ENCODE measurements around the gene CYTH1.

GRCh38 chr17:78774453-78774852 is 7.6 kb downstream of the CYTH1 start:
- TF ChIP-seq ARNTL (CRISPR knock-in tag; IDR thresholded peaks at IDR 0.05; ENCODE audit: borderline replicate concordance, low read depth) (no peak), CSRNP3 (CRISPR knock-in tag; IDR thresholded peaks at IDR 0.05) (no peak), CSDC2 (CRISPR knock-in tag; IDR thresholded peaks at IDR 0.05) (no peak), ESRRG (CRISPR knock-in tag; IDR thresholded peaks at IDR 0.05) (no peak), PATZ1 (CRISPR knock-in tag; IDR thresholded peaks at IDR 0.05; ENCODE audit: borderline replicate concordance) (no peak), GLIS3 (CRISPR knock-in tag; IDR thresholded peaks at IDR 0.05) (no peak), CREB5 (CRISPR knock-in tag; IDR thresholded peaks at IDR 0.05; ENCODE audit: low read depth) (no peak), ZC3H10 (CRISPR knock-in tag; IDR thresholded peaks at IDR 0.05) (no peak), OSR1 (CRISPR knock-in tag; IDR thresholded peaks at IDR 0.05) (no peak), RARB (CRISPR knock-in tag; IDR thresholded peaks at IDR 0.05) (no peak), SNAI2 (CRISPR knock-in tag; IDR thresholded peaks at IDR 0.05) (no peak)

All from SK-N-SH treated with all-trans-retinoic acid at 6 μM for 48 hours (cell line).